PC-3 (cell line): Measurements from ENCODE around the gene DOCK1. TPM values are rescaled to one million over a fixed set of nuclear protein-coding genes. Genes with fewer than 3 reads are reported as not detected.

Experiments used
- ATAC-seq: fragments of 200-7000 bp; cut with Tn5 transposase; 2 replicates; pipeline ENCODE4 v1.9.1; 2020; ENCODE audit warnings: mild to moderate bottlenecking, moderate library complexity
- BruUV-seq: library from RNA; stranded (reverse); fragments of 400-500 nt; replicated peaks from 2 replicates; lab custom pipeline; 2021; lab: Mats Ljungman, UMichigan
- CTCF ChIA-PET: fragments of 300-600 bp; sonication (Branson Sonifier 250); formaldehyde crosslinking; loops from one replicate; lab custom pipeline; 2022; ENCODE audit warnings: antibody characterized with exemption; lab: Charles Lee
- POLR2A ChIA-PET: fragments of 300-600 bp; sonication (Branson Sonifier 250); formaldehyde crosslinking; loops from one replicate; lab custom pipeline; 2022; ENCODE audit warnings: antibody characterized with exemption; ENCODE audit not compliant: unreplicated experiment; lab: Charles Lee
- DNase-seq: peaks from one replicate; pipeline ENCODE4 v3.0.0-alpha.2; 2015
- H2AFZ ChIP-seq: fragments of 300-600 bp; sonication (generic); 2 replicates; pipeline ENCODE4 v1.6.0; 2016; ENCODE audit warnings: antibody characterized with exemption, low read length
- H3F3A ChIP-seq: fragments of 300-600 bp; sonication (generic); one replicate; pipeline ENCODE4 v1.6.0; 2017; ENCODE audit warnings: antibody characterized with exemption, low read length, control low read depth, mild to moderate bottlenecking; ENCODE audit not compliant: unreplicated experiment
- H3K27ac ChIP-seq: fragments of 300-600 bp; sonication (generic); 2 replicates; pipeline ENCODE4 v1.5.1; 2016; ENCODE audit warnings: mild to moderate bottlenecking, low read length
- H3K27me3 ChIP-seq: fragments of 300-600 bp; sonication (generic); 2 replicates; pipeline ENCODE4 v1.6.1; 2016; ENCODE audit warnings: low read length, mixed read lengths
- H3K36me3 ChIP-seq: fragments of 300-600 bp; sonication (generic); 2 replicates; pipeline ENCODE4 v1.6.1; 2016; ENCODE audit warnings: low read depth, mixed run types, low read length, mixed read lengths
- H3K4me1 ChIP-seq: fragments of 300-600 bp; sonication (generic); 2 replicates; pipeline ENCODE4 v1.5.1; 2016; ENCODE audit warnings: low read length; ENCODE audit not compliant: insufficient read depth
- H3K4me2 ChIP-seq: fragments of 300-600 bp; sonication (generic); 2 replicates; pipeline ENCODE4 v1.6.0; 2016; ENCODE audit warnings: low read length
- H3K4me3 ChIP-seq: fragments of 300-600 bp; sonication (generic); 2 replicates; pipeline ENCODE4 v1.5.1; 2016; ENCODE audit warnings: mild to moderate bottlenecking, low read length, mixed read lengths
- H3K79me2 ChIP-seq: fragments of 300-600 bp; sonication (generic); 2 replicates; pipeline ENCODE4 v1.6.1; 2017; ENCODE audit warnings: low read length, mixed read lengths
- H3K9ac ChIP-seq: fragments of 300-600 bp; sonication (generic); 2 replicates; pipeline ENCODE4 v1.6.0; 2016; ENCODE audit warnings: mild to moderate bottlenecking, low read length
- H3K9me2 ChIP-seq: fragments of 300-600 bp; sonication (generic); replicated peaks from 2 replicates; pipeline ENCODE4 v1.6.1; 2016; ENCODE audit warnings: mixed run types, low read length, mixed read lengths
- H3K9me3 ChIP-seq: fragments of 300-600 bp; sonication (generic); 2 replicates; pipeline ENCODE4 v1.6.1; 2016; ENCODE audit warnings: low read length, mixed read lengths
- H4K20me1 ChIP-seq: fragments of 300-600 bp; sonication (generic); 2 replicates; pipeline ENCODE4 v1.6.1; 2016; ENCODE audit warnings: low read length, mixed read lengths
- EZH2 ChIP-seq: fragments of 300-600 bp; sonication (generic); IDR thresholded peaks from one replicate; pipeline ENCODE4 v1.6.1; 2017; ENCODE audit warnings: antibody characterized with exemption, mild to moderate bottlenecking, low read length; ENCODE audit not compliant: unreplicated experiment
- EZH2phosphoT487 ChIP-seq: fragments of 300-600 bp; sonication (generic); IDR thresholded peaks from 2 replicates; pipeline ENCODE4 v1.6.1; 2018; ENCODE audit warnings: mild to moderate bottlenecking, antibody characterized with exemption, low read length, borderline replicate concordance
- intact Hi-C: fragments of 100-400 bp; cut with micrococcal nuclease; formaldehyde crosslinking; loops from 2 replicates; pipeline ENCODE4 v1.9.0; 2023
- total RNA-seq: library from RNA; depleted of rRNA; stranded (reverse); fragments of >200 nt; gene quantifications from 2 replicates; pipeline ENCODE4 v1.2.3, GENCODE V29; 2014
- TF ChIP-seq, protein P1 (sequence below): fragments of 300-600 bp; sonication (generic); conservative IDR thresholded peaks from 2 replicates; pipeline ENCODE4 v1.5.1; 2017; ENCODE audit warnings: antibody characterized with exemption, low read depth, mild to moderate bottlenecking, low read length

The DOCK1 gene
- total RNA-seq, 1 experiment from 2014 or later = 34.3 TPM

DNA sequence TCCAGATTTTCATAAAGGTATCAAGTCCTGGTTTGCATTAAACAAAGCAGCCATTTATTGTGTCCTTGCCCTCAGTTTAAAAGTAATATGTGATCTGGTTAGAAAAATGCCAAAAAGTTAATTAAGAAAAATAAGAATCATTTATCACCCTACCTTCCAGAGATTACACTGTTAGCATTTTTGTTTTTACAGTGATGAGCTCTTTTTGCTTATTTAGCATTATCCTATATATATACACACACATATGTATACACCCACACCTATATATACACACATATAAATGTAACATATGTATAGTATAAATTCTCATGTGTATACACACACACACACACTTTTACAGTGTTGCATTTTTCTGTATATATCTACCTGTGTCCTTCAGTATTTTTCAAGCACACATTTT lies 163.3 kb downstream of the DOCK1 start:
- TF ChIP-seq EZH2 = no peak
- TF ChIP-seq EZH2phosphoT487 = no peak
- TF ChIP-seq, protein P1, sequence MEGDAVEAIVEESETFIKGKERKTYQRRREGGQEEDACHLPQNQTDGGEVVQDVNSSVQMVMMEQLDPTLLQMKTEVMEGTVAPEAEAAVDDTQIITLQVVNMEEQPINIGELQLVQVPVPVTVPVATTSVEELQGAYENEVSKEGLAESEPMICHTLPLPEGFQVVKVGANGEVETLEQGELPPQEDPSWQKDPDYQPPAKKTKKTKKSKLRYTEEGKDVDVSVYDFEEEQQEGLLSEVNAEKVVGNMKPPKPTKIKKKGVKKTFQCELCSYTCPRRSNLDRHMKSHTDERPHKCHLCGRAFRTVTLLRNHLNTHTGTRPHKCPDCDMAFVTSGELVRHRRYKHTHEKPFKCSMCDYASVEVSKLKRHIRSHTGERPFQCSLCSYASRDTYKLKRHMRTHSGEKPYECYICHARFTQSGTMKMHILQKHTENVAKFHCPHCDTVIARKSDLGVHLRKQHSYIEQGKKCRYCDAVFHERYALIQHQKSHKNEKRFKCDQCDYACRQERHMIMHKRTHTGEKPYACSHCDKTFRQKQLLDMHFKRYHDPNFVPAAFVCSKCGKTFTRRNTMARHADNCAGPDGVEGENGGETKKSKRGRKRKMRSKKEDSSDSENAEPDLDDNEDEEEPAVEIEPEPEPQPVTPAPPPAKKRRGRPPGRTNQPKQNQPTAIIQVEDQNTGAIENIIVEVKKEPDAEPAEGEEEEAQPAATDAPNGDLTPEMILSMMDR = no peak
- Histone ChIP-seq H3K9me2 (no peaks in the 10 kb centered on the region), H3K4me1 (no peaks in the 10 kb centered on the region), H3K4me2 (no peak overlapping the region), H3K9me3 (no peaks in the 10 kb centered on the region), H3F3A (no peaks in the 10 kb centered on the region), H3K27ac (no peak overlapping the region), H4K20me1 (no peaks in the 10 kb centered on the region), H3K36me3 (no peaks in the 10 kb centered on the region; the same call in 1 of the 2 replicates), H3K4me3 (no peak overlapping the region), H3K79me2 (no peaks in the 10 kb centered on the region), H3K27me3 (no peaks in the 10 kb centered on the region), H2AFZ (no peak overlapping the region), H3K9ac (no peak overlapping the region)
- POLR2A ChIA-PET = no interaction called here
- ATAC-seq = no peak
- BruUV-seq = no TSS peak
- CTCF ChIA-PET = no interaction called here
- intact Hi-C loops = no loop called here
- DNase-seq = no peak

DNA sequence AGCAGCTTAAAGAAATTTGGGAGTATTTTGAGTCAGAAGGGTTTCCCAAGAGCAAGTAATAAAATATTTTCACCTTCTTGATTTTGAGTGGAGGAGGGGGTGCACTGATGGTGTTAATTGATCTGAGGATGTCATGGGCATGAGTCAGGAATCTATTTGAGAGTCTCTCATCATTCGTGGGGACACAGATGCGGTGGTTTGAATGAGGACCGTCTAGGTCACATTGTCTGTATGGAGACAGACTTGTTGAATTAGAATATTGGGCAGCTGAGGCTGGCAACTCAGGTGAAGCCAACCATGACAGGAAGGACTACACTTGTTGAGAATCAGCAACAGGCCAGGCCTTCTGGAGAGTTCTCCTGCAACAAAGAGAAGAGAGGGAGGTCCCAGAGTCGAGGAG lies 164.2 kb downstream of the DOCK1 start:
- POLR2A ChIA-PET = no interaction called here

DNA sequence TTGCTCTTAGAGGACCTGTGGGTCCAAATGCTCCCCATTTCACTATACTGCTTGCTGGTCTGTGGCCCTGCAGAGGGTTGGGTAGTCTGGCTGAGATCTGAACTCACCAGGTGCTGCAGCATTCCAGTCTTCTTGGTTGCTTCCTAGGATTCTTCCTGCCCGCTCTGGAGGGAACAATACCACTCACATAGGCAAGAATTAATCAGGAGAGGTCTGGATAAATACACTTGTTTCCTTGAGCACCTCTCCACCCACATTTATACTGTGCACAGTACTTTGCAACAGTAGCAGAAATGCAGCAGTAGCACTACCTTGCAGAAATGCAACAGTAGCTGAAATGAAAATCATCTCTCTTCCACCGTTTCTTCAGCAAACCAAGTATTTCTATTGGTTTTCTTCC lies 165.9 kb downstream of the DOCK1 start:
- POLR2A ChIA-PET = no interaction called here

More for the DNA sequence above, 164.2 kb downstream of the DOCK1 start:
- TF ChIP-seq EZH2 (no peak), EZH2phosphoT487 (no peak)
- TF ChIP-seq, protein P1 = no peak
- ATAC-seq = no peak
- no peak overlapping the region for H3K27ac ChIP-seq
- no peaks in the 10 kb centered on the region for H4K20me1 ChIP-seq
- no peaks in the 10 kb centered on the region; the same call in 1 of the 2 replicates for H3K36me3 ChIP-seq
- no peaks in the 10 kb centered on the region for H3K9me2 ChIP-seq
- DNase-seq = no peak
- H3K79me2 ChIP-seq = no peaks in the 10 kb centered on the region
- H3K4me1 ChIP-seq = no peaks in the 10 kb centered on the region
- no peak overlapping the region for H3K4me2 ChIP-seq
- CTCF ChIA-PET = no interaction called here
- no peak overlapping the region for H2AFZ ChIP-seq
- intact Hi-C loops = no loop called here
- no peaks in the 10 kb centered on the region for H3K9me3 ChIP-seq
- no peak overlapping the region for H3K4me3 ChIP-seq
- no peak overlapping the region for H3K9ac ChIP-seq
- BruUV-seq = no TSS peak
- H3K27me3 ChIP-seq = no peaks in the 10 kb centered on the region
- H3F3A ChIP-seq = no peaks in the 10 kb centered on the region

More for the DNA sequence above, 165.9 kb downstream of the DOCK1 start:
- Histone ChIP-seq H3K27ac (no peak overlapping the region), H3F3A (no peaks in the 10 kb centered on the region), H3K4me3 (no peak overlapping the region), H3K4me1 (no peaks in the 10 kb centered on the region), H3K27me3 (no peaks in the 10 kb centered on the region), H3K36me3 (no peaks in the 10 kb centered on the region; the same call in 1 of the 2 replicates), H3K9me3 (no peaks in the 10 kb centered on the region), H4K20me1 (no peaks in the 10 kb centered on the region), H3K9ac (no peak overlapping the region), H2AFZ (no peak overlapping the region), H3K9me2 (no peaks in the 10 kb centered on the region), H3K79me2 (no peaks in the 10 kb centered on the region), H3K4me2 (no peak overlapping the region)
- no peak for ATAC-seq
- intact Hi-C loops = no loop called here
- CTCF ChIA-PET = no interaction called here
- no TSS peak for BruUV-seq
- DNase-seq = no peak
- no peak for TF ChIP-seq EZH2phosphoT487
- no peak for TF ChIP-seq EZH2
- TF ChIP-seq, protein P1 = no peak
